Stimulated activated CD8-positive, alpha-beta memory T cell treated with anti-CD3 and anti-CD28 coated beads, Interleukin-7, amount 100 ng/mL, for 24 hours (primary cell): ENCODE data around the gene SPDYE4.
A peak's percentile ranks its signal among the peaks of the same experiment; 100 is the strongest.

Source experiments
- DNase-seq: peaks from one replicate; pipeline ENCODE4 v3.0.0-alpha.2; 2020; ENCODE audit warnings: low read depth

SPDYE4 gene

GRCh38 chr17:8785547-8786413, 27.4 kb upstream of the SPDYE4 start:
- DNase-seq, result peak; percentile 48

GRCh38 chr17:8782176-8782575, 23.8 kb upstream of the SPDYE4 start:
- no peak for DNase-seq

GRCh38 chr17:8781776-8782175, 23.4 kb upstream of the SPDYE4 start:
- DNase-seq, result no peak

DNA sequence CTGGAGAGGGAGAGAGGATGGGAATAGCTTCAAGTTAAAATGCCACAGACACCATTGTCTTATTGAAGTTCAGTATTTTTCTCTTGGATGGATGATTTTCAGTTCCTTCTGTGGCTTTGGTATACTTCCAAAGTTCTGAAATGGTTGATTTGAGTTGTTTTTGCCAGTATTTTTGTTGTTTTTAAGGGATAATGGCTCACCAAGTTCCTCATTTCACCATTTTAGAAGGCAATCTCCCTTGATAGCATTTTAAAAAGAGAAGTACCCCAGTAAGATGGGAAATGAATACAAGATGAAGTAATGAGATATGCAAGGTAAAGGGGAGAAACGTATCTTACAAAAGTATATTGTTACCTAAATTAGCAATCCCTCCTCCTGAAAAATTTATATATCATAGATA, 18.5 kb upstream of the SPDYE4 start:
- no peak for DNase-seq

DNA sequence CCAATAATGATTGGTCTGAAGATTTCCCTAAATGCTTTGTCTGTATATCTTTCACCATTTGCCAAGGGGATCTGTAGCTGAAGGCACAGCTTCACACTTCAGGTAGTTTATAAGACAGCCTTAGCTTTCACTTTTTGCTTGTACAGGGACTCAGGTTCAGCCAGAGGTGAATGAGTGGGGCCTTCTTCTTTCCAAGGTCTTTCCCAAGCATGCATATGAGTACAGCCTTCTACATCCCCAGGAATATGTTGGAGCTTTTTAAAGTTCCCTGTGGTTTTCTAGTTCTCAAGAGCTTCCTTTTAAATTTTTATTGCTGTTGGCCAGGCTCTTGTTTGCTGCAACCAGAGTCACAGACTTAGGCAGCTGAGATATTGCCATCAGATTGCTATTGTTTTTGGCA, 17.9 kb upstream of the SPDYE4 start:
- no peak for DNase-seq

- DNase-seq, result no peak
Observed at GRCh38 chr17:8766731-8767130, 8.4 kb upstream of the SPDYE4 start.

GRCh38 chr17:8762012-8762411, 3.7 kb upstream of the SPDYE4 start:
- no peak for DNase-seq

DNA sequence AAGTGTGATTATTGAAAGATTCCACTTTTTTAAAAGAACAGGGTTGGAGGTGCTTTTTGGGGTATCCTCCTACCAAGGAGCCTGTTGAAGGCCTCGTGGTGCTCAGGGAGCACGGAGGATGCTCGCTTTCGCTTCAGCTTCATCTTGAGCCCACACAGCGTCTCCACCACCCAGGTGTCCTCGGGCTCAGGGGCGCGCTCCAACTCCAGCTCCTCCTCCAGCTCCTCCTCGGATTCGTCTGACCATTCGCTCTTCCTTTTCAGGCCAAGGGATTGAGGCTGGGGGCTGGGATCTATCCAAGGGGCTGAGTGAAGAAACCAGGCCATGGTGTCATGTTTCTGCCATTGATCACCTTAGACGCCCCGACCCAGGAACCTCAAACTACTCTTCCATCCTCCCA, 1.2 kb downstream of the SPDYE4 start:
- no peak for DNase-seq

- DNase-seq, result no peak
Observed at GRCh38 chr17:8755590-8756255, 2.6 kb downstream of the SPDYE4 start.

DNA sequence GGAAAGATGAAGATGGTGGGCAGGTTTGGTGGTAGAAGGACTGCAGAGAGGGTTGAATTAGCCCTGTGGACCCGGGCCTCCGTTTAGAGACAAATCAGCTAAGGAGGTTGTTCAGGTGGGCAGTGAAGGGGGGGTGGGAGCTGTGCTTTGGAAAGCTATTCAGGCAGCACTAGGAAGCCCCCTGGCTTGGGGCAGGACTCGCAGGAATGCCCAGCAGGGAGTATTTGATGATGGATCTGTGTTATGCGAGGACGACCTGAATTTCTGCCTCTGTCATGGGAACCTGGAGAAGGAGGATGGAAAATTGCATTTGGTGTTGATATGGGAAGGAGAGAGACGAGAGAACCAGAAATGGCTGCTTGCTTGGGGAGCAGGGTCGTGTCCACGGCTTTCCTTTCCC, 3.5 kb downstream of the SPDYE4 start:
- DNase-seq, result no peak

DNA sequence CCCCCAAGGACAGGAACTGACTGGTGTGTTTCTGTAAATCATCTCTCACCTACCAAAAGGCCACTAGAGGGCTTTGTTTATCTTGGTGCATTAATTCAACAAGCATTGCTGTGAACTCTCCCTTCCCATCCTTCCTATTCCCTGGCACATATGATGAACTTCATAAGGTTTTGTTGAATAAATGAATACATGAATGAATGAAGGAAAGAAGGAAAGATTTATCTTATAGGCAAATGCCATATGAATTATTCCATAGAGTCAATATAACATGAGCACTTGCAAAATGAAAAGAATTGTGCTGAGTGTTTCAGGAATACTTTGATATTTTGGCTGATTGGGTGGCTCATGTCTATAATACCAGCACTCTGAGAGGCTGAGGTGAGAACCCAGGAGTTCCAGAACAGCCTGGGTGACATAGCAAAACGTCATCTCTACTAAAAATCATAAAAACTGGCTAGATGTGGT, 4.3 kb downstream of the SPDYE4 start:
- DNase-seq, result no peak

DNA sequence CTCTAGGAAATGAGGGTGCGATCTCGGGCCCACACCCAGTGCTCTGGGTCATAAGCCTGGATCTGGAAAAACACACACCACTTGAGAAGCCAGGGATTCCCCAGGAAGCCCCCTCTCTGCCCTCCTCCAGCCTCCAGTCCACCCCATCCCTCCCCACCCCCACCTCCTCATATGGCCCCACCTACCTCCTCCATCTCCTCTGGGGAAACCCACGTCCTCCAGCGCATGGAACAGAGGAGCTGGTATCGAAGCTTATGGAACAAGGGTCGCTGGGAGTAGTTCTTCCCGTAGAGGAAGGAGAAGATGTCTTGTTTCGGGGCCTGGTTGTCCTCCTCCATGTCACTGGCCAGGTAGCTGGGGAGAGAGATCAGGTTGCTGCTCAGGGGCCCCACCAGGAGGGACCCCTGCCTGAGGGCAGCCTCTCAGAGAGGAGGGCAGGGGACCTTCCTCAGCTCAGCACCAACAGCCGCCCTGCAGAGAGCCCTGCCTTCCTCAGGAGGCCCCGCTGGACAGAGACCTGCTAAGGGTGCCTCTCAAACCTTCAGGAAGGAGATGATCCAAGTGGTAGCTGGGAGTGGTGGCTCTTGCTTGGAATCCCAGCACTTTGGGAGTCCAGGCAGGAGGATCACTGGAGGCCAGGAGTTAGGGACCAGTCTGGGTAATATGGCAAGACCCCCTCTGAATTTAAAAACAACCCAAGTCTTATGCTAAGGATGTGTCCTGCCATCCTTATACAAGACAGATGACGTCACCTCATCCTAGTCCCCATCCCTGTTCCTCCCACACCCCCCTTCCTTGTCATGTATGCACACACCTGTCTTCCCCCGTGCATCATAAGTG, 5.0 kb downstream of the SPDYE4 start:
- DNase-seq, result no peak

GRCh38 chr17:8749616-8750015, 8.7 kb downstream of the SPDYE4 start:
- no peak for DNase-seq

DNA sequence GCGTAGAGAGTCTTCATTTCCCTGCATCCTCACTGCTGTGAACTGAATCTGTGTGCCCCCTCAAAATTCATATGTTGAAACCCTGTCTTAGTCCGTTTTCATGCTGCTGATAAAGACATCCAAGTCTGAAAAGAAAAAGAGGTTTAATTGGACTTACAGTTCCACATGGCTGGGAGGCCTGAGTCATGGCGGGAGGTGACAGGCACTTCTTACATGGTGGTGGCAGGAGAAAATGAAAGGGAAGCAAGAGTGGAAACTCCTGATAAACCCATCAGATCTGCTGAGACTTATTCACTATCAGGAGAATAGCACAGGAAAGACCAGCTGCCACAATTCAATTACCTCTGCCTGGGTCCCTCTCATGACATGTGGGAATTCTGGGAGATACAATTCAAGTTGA, 10.6 kb downstream of the SPDYE4 start:
- DNase-seq, result no peak

GRCh38 chr17:8746501-8747236, 11.7 kb downstream of the SPDYE4 start:
- DNase-seq, result no peak

GRCh38 chr17:8745586-8746500, 12.5 kb downstream of the SPDYE4 start:
- peak; percentile 71 for DNase-seq

GRCh38 chr17:8744086-8744785, 14.1 kb downstream of the SPDYE4 start:
- no peak for DNase-seq

DNA sequence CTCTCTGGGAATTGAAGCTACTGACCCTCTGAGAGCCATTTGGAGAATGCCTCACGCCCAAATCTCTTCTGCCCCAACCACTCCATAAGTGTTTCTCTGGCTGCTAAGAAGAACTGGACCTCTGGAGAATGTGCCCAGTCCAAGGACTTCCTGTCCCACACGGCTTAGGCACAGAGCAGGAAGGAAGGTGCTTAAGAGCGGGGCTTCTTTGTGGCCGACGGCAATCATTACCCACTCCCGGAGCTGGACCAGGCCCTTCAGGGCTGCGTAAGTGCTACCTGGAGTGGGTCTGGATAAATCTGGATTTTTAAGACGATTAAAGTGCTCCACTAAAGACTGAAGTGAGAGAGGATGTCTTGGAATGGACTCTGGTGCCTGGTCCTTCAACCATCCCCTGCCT, 15.5 kb downstream of the SPDYE4 start:
- DNase-seq, result no peak

DNA sequence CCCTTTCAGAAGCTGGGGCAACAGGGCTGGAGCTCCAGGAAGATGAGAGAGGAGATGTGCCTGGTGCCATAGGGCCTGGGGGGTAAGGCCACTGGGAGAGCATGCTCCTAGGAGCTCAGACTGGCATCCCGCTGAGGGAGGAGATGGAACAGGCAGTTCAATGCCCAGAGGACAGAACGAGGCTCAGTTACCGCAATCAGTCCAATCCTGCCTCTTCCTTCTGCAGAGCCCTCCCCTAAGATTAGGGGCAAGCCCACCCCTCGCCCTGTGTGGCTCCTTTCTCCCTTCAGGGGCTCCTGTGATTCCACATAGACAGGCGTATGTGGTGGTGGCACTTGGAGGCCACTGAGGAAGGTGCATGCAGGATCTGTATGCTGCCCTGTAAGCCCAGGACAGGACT, 16.1 kb downstream of the SPDYE4 start:
- no peak for DNase-seq

DNA sequence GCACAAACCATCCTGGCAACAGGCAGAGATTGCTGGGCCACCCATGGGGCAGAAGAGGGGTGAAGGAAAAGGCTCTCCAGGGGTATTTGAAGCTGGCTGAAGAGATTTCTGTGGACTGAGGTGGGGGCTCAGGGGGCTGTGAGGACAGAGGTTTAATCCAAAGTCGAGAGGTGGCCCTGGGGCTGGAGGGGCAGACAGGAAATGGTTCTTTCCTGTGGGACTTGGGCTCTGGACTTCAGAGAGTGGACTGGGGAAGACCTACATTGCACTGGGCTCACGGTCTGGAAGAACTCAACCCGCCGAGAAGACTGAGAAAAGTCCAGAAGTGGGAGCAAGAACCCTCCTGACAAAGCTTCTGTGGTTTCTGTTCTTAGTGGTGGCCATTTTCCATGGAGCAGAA, 16.6 kb downstream of the SPDYE4 start:
- DNase-seq, result no peak
